Measurements from ENCODE around the gene PHAX.
"Not testable (repeated sequence)": the region's sequence is repeated elsewhere in the genome, so short reads cannot be mapped to it uniquely, and the experiment has no call there.

PHAX gene

GRCh38 chr5:126605525-126605924 lies 4.8 kb downstream of the PHAX start:
- no peak for DNase-seq (ENCODE audit: low read depth)
- H3K4me3 ChIP-seq (ENCODE audit: low read length): peak overlapping the region; percentile 18
- TF ChIP-seq CTCF (IDR thresholded peaks at IDR 0.05; ENCODE audit: insufficient read depth, low read depth, low read length, missing control alignments): no peak

GRCh38 chr5:126610160-126610559 lies 9.4 kb downstream of the PHAX start:
- no peak for TF ChIP-seq CTCF (IDR thresholded peaks at IDR 0.05; ENCODE audit: insufficient read depth, low read depth, low read length, missing control alignments)
- no peak overlapping the region for H3K4me3 ChIP-seq (ENCODE audit: low read length)
- DNase-seq (ENCODE audit: low read depth): no peak

- H3K4me3 ChIP-seq (ENCODE audit: low read length): no peak overlapping the region
- no peak for TF ChIP-seq CTCF (IDR thresholded peaks at IDR 0.05; ENCODE audit: insufficient read depth, low read depth, low read length, missing control alignments)
Observed at GRCh38 chr5:126610616-126611015, 9.9 kb downstream of the PHAX start.

GRCh38 chr5:126613941-126614592 lies 13.3 kb downstream of the PHAX start:
- no peak overlapping the region for H3K4me3 ChIP-seq (ENCODE audit: low read length)
- DNase-seq (ENCODE audit: low read depth): no peak
- TF ChIP-seq CTCF (IDR thresholded peaks at IDR 0.05; ENCODE audit: insufficient read depth, low read depth, low read length, missing control alignments): no peak

More at GRCh38 chr5:126610616-126611015, 9.9 kb downstream of the PHAX start:
- no peak for DNase-seq (ENCODE audit: low read depth)

- H3K4me3 ChIP-seq (ENCODE audit: low read length): no peak overlapping the region
- no peak for TF ChIP-seq CTCF (IDR thresholded peaks at IDR 0.05; ENCODE audit: insufficient read depth, low read depth, low read length, missing control alignments)
- no peak for DNase-seq (ENCODE audit: low read depth)
Observed at GRCh38 chr5:126615286-126615685, 14.5 kb downstream of the PHAX start.

- not testable (repeated sequence) for H3K4me3 ChIP-seq (ENCODE audit: low read length); DNase-seq (ENCODE audit: low read depth)
Observed at GRCh38 chr5:126617603-126618002, 16.9 kb downstream of the PHAX start.

- TF ChIP-seq CTCF (IDR thresholded peaks at IDR 0.05; ENCODE audit: insufficient read depth, low read depth, low read length, missing control alignments): no peak
- H3K4me3 ChIP-seq (ENCODE audit: low read length): no peak overlapping the region
- DNase-seq (ENCODE audit: low read depth): peak; percentile 40
Observed at GRCh38 chr5:126619781-126620180, 19.0 kb downstream of the PHAX start.
